HepG2 (cell line): Measurements from ENCODE around the gene MSRB3.

Experiments used
- ARHGAP35 ChIP-seq: sonication (generic); formaldehyde crosslinking; IDR thresholded peaks from 2 replicates; pipeline ENCODE4 v1.9.0; 2022; ENCODE audit warnings: mild to moderate bottlenecking, inconsistent platforms, moderate library complexity, missing genetic modification reagents, borderline replicate concordance
- ARID3A ChIP-seq: IDR thresholded peaks from 2 replicates; pipeline ENCODE4 v1.6.1; 2012; ENCODE audit warnings: low read depth, low read length, improper control_type of control experiment
- CTCF ChIP-seq: sonication (generic); formaldehyde crosslinking; IDR thresholded peaks from 2 replicates; pipeline ENCODE4 v1.5.0; 2020; ENCODE audit warnings: mild to moderate bottlenecking, missing genetic modification reagents, moderate library complexity
- FOXA1 ChIP-seq, 2 experiments: fragments of 450-650 bp in 1 of 2; sonication (generic) in 1 of 2; formaldehyde crosslinking in 1 of 2; IDR thresholded peaks; 2 replicates each; pipeline versions ENCODE4 v1.4.0 to v1.6.1; 2016 to 2020; ENCODE audit warnings: missing genetic modification reagents in 1 of 2
- GRHL1 ChIP-seq: sonication (generic); formaldehyde crosslinking; conservative IDR thresholded peaks from 2 replicates; pipeline ENCODE4 v1.8.0; 2022; ENCODE audit warnings: missing genetic modification reagents
- MAFK ChIP-seq, 2 experiments: IDR thresholded peaks in 1 of 2; conservative IDR thresholded peaks in 1 of 2; 2 replicates each; pipeline ENCODE4 v1.6.1; 2011; ENCODE audit warnings: improper control_type of control experiment in 2 of 2, low read length in 2 of 2
- NFE2 ChIP-seq: sonication (generic); formaldehyde crosslinking; IDR thresholded peaks from 2 replicates; pipeline ENCODE4 v1.4.0; 2020; ENCODE audit warnings: missing genetic modification reagents
- POLR2A ChIP-seq, 2 experiments: IDR thresholded peaks; 2 replicates each; pipeline ENCODE4 v1.6.1; 2011; ENCODE audit warnings: low read depth in 2 of 2, low read length in 2 of 2, mild to moderate bottlenecking in 1 of 2, moderate library complexity in 1 of 2; ENCODE audit not compliant: insufficient read depth in 1 of 2
- POLR2AphosphoS5 ChIP-seq: IDR thresholded peaks from 2 replicates; pipeline ENCODE4 v1.6.1; 2012; ENCODE audit warnings: low read depth, low read length
- RCOR2 ChIP-seq: IDR thresholded peaks from 2 replicates; pipeline ENCODE4 v1.6.1; 2016; ENCODE audit warnings: missing biosample characterization, missing genetic modification reagents
- REST ChIP-seq, 2 experiments: IDR thresholded peaks; 2 replicates each; pipeline ENCODE4 v1.6.1; 2011 to 2012; ENCODE audit warnings: low read length in 2 of 2, borderline replicate concordance in 1 of 2, low read depth in 1 of 2, mild to moderate bottlenecking in 1 of 2, moderate library complexity in 1 of 2
- ZNF10 ChIP-seq: sonication (generic); formaldehyde crosslinking; IDR thresholded peaks from 2 replicates; pipeline ENCODE4 v1.4.0; 2020; ENCODE audit warnings: mild to moderate bottlenecking, low read depth, missing genetic modification reagents, borderline replicate concordance
- ZNF121 ChIP-seq: sonication (generic); formaldehyde crosslinking; IDR thresholded peaks from 2 replicates; pipeline ENCODE4 v1.5.0; 2020; ENCODE audit warnings: mild to moderate bottlenecking, missing genetic modification reagents
- ZNF766 ChIP-seq: sonication (generic); formaldehyde crosslinking; IDR thresholded peaks from 2 replicates; pipeline ENCODE4 v1.5.0; 2020; ENCODE audit warnings: missing genetic modification reagents, borderline replicate concordance

- no peak for TF ChIP-seq FOXA1 (IDR thresholded peaks at IDR 0.05)
- TF ChIP-seq FOXA1 (CRISPR knock-in tag; IDR thresholded peaks at IDR 0.05), result no peak
- no peak for TF ChIP-seq ZNF121 (CRISPR knock-in tag)
- TF ChIP-seq RCOR2 (CRISPR knock-in tag), result no peak
- TF ChIP-seq ARHGAP35 (CRISPR knock-in tag), result no peak
- no peak for TF ChIP-seq POLR2AphosphoS5
- no peak for TF ChIP-seq NFE2 (CRISPR knock-in tag)
- TF ChIP-seq ZNF766 (CRISPR knock-in tag), result no peak
- TF ChIP-seq CTCF (CRISPR knock-in tag), result no peak
- no peak for TF ChIP-seq ARID3A
- no peak for TF ChIP-seq GRHL1 (CRISPR knock-in tag)
- TF ChIP-seq ZNF10 (CRISPR knock-in tag), result no peak
- TF ChIP-seq POLR2A (IDR thresholded peaks at IDR 0.05; ENCODE audit: insufficient read depth in 1 of 2, low read depth in 2 of 2, low read length in 2 of 2), result no peak
- TF ChIP-seq MAFK (conservative IDR thresholded peaks at IDR 0.05 in 1 of 2, IDR thresholded peaks at IDR 0.05 in 1 of 2; ENCODE audit: low read length in 2 of 2), result no peak
- no peak for TF ChIP-seq REST (IDR thresholded peaks at IDR 0.05; ENCODE audit: borderline replicate concordance in 1 of 2, low read depth in 1 of 2, low read length in 2 of 2)
These were observed 39.9 kb upstream of the MSRB3 start for GRCh38 chr12:65238609-65239008.
